ENCODE measurements around the gene SNX20. TPM values are rescaled to one million over a fixed set of nuclear protein-coding genes. Genes with fewer than 3 reads are reported as not detected.

Gene SNX20
- total and polyA plus RNA-seq, 10 of the 15 experiments (the other 5 are each of a cell fraction or from before 2014, with no cell fraction given) = 4.6 to 30.8 (median 21.9) TPM

DNA sequence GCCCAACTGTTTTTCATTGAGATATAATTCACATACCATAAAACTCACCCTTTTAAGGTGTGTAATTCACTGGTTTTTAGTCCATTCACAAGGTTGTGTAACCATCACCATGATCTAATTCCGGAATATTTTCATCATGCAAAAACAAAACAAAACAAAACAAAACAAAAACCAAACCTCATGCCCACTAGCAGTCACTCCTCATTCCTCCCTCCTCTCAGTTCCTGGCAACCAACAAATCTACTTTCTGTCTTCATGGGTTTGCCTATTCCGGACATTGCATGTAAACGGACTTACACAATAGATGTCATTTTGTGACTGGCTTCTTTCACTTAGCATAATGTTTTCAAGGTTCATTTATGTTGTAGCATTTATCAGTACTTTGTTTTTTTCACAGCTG lies 7.8 kb upstream of the SNX20 start:
- 72% methylated on average over 3 of the region's 3 CpGs for whole genome bisulfite sequencing (ENCODE audit: insufficient coverage, insufficient replicate concordance, low lambda C conversion rate, missing lambda C conversion rate)
- intact Hi-C loops (cut with micrococcal nuclease; ENCODE audit: unreplicated experiment) (no loop called here), in situ Hi-C loops (cut with MboI) (no loop called here)
- Histone ChIP-seq H3K4me1 (ENCODE audit: control insufficient read depth, insufficient read depth, low read length) (peaks cover 37% of the 10 kb centered on the region), H4K20me1 (ENCODE audit: control insufficient read depth, insufficient read depth) (no peaks in the 10 kb centered on the region), H3K4me3 (no peak overlapping the region), H3K79me2 (ENCODE audit: control insufficient read depth, insufficient read depth, low read length) (peaks cover 4% of the 10 kb centered on the region), H3K9ac (ENCODE audit: control insufficient read depth, insufficient read depth, low read length) (no peak overlapping the region), H3K27ac (ENCODE audit: control insufficient read depth, insufficient read depth) (no peak overlapping the region), H3K9me3 (replicated peaks; ENCODE audit: control insufficient read depth, insufficient read depth, low read length) (no peaks in the 10 kb centered on the region), H3K27me3 (replicated peaks in 1 of 2; ENCODE audit: control insufficient read depth in 2 of 2, insufficient read depth in 2 of 2, low read length in 1 of 2) (no peaks in the 10 kb centered on the region), H3K36me3 (ENCODE audit: control insufficient read depth in 2 of 2, insufficient read depth in 2 of 2, low read length in 1 of 2) (no peaks in the 10 kb centered on the region), H2AFZ (ENCODE audit: control insufficient read depth, low read depth, low read length) (no peak overlapping the region), H3K4me2 (ENCODE audit: control insufficient read depth, insufficient read depth) (no peak overlapping the region)
- FAIRE-seq (no peak), DNase-seq (ENCODE audit: low read depth, low spot score) (no peak), ATAC-seq (no peak)
- SMC1A ChIA-PET (ENCODE audit: uncharacterized antibody, unreplicated experiment) = no interaction called here
- RAD21 ChIA-PET (ENCODE audit: unreplicated experiment) = no interaction called here
- CTCF ChIA-PET = no interaction called here
- no peak for TF ChIP-seq HDAC2 (IDR thresholded peaks at IDR 0.05)
- no peak for TF ChIP-seq RCOR1 (conservative IDR thresholded peaks at IDR 0.05; ENCODE audit: low read depth, low read length)
- no peak for TF ChIP-seq SUZ12 (IDR thresholded peaks at IDR 0.05; ENCODE audit: unreplicated experiment)
- TF ChIP-seq, protein P1, sequence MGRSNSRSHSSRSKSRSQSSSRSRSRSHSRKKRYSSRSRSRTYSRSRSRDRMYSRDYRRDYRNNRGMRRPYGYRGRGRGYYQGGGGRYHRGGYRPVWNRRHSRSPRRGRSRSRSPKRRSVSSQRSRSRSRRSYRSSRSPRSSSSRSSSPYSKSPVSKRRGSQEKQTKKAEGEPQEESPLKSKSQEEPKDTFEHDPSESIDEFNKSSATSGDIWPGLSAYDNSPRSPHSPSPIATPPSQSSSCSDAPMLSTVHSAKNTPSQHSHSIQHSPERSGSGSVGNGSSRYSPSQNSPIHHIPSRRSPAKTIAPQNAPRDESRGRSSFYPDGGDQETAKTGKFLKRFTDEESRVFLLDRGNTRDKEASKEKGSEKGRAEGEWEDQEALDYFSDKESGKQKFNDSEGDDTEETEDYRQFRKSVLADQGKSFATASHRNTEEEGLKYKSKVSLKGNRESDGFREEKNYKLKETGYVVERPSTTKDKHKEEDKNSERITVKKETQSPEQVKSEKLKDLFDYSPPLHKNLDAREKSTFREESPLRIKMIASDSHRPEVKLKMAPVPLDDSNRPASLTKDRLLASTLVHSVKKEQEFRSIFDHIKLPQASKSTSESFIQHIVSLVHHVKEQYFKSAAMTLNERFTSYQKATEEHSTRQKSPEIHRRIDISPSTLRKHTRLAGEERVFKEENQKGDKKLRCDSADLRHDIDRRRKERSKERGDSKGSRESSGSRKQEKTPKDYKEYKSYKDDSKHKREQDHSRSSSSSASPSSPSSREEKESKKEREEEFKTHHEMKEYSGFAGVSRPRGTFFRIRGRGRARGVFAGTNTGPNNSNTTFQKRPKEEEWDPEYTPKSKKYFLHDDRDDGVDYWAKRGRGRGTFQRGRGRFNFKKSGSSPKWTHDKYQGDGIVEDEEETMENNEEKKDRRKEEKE (IDR thresholded peaks at IDR 0.05) = no peak
- TF ChIP-seq NFYA (IDR thresholded peaks at IDR 0.05; ENCODE audit: borderline replicate concordance, low read depth, low read length) = no peak
- TF ChIP-seq, protein P2, sequence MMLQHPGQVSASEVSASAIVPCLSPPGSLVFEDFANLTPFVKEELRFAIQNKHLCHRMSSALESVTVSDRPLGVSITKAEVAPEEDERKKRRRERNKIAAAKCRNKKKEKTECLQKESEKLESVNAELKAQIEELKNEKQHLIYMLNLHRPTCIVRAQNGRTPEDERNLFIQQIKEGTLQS (IDR thresholded peaks at IDR 0.05; ENCODE audit: borderline replicate concordance, extremely low read depth, low read depth, low read length) = no peak
- no peak for TF ChIP-seq SIX5 (IDR thresholded peaks at IDR 0.05; ENCODE audit: low read depth, low read length, severe bottlenecking)
- BruUV-seq (replicated peaks) = no TSS peak
- POLR2A ChIA-PET = no interaction called here

Data from GM12878 (cell line).